HCEC 1CT (cell line): ENCODE data around the gene PTPRA.
"Not testable (repeated sequence)": the region's sequence is repeated elsewhere in the genome, so short reads cannot be mapped to it uniquely, and the experiment has no call there.

Experiments
- DNase-seq: peaks from one replicate; pipeline ENCODE4 v3.0.0-alpha.2; 2017

Gene PTPRA

GRCh38 chr20:3011752-3012151 is 138.5 kb downstream of the PTPRA start:
- no peak for DNase-seq

- no peak for DNase-seq
Measured at GRCh38 chr20:3013771-3014170, 140.5 kb downstream of the PTPRA start.

- DNase-seq, result no peak
Measured at GRCh38 chr20:3014179-3014578, 140.9 kb downstream of the PTPRA start.

GRCh38 chr20:3014662-3015061 is 141.4 kb downstream of the PTPRA start:
- no peak for DNase-seq

GRCh38 chr20:3015302-3015701 is 142.0 kb downstream of the PTPRA start:
- not testable (repeated sequence) for DNase-seq

- DNase-seq, result no peak
Measured at GRCh38 chr20:3021327-3021726, 148.0 kb downstream of the PTPRA start.

GRCh38 chr20:3021777-3022176 is 148.5 kb downstream of the PTPRA start:
- no peak for DNase-seq

- not testable (repeated sequence) for DNase-seq
Measured at GRCh38 chr20:3022559-3023490, 149.5 kb downstream of the PTPRA start.

- no peak for DNase-seq
Measured at GRCh38 chr20:3027987-3028386, 154.7 kb downstream of the PTPRA start.

GRCh38 chr20:3031524-3032147 is 158.4 kb downstream of the PTPRA start:
- DNase-seq, result no peak

- DNase-seq, result no peak
Measured at GRCh38 chr20:3032624-3033023, 159.3 kb downstream of the PTPRA start.

GRCh38 chr20:3037654-3038053 is 164.4 kb downstream of the PTPRA start:
- no peak for DNase-seq

GRCh38 chr20:3038454-3038853 is 165.2 kb downstream of the PTPRA start:
- no peak for DNase-seq

- DNase-seq, result no peak
Measured at GRCh38 chr20:3039426-3039825, 166.1 kb downstream of the PTPRA start.

GRCh38 chr20:3040086-3040485 is 166.8 kb downstream of the PTPRA start:
- DNase-seq, result no peak

GRCh38 chr20:3041854-3042409 is 168.7 kb downstream of the PTPRA start:
- no peak for DNase-seq

- DNase-seq, result no peak
Measured at GRCh38 chr20:3042625-3043024, 169.3 kb downstream of the PTPRA start.

- no peak for DNase-seq
Measured at GRCh38 chr20:3043322-3043721, 170.0 kb downstream of the PTPRA start, which contains the start of gene GNRH2. Gene GNRH2, plus strand, starts transcription at chr20:3043622. Its CDS starts 793 bp downstream, at chr20:3044415.

- no peak for DNase-seq
Measured at GRCh38 chr20:3044336-3044965, 171.2 kb downstream of the PTPRA start.

GRCh38 chr20:3045042-3045815 is 171.9 kb downstream of the PTPRA start:
- peak; percentile 54 for DNase-seq

GRCh38 chr20:3045816-3046676 is 172.8 kb downstream of the PTPRA start, which contains the start of gene MRPS26:
Gene MRPS26, plus strand, starts transcription at chr20:3046052. Its CDS starts 17 bp downstream, at chr20:3046069.
- DNase-seq, result peak; percentile 85
